Measurements from ENCODE around the gene ELP5. TPM values are rescaled to one million over a fixed set of nuclear protein-coding genes. Genes with fewer than 3 reads are reported as not detected.
A peak's percentile ranks its signal among the peaks of the same experiment; 100 is the strongest.

The ELP5 gene
- total RNA-seq, 1 donor from 2014 or later = 35.0 TPM

DNA sequence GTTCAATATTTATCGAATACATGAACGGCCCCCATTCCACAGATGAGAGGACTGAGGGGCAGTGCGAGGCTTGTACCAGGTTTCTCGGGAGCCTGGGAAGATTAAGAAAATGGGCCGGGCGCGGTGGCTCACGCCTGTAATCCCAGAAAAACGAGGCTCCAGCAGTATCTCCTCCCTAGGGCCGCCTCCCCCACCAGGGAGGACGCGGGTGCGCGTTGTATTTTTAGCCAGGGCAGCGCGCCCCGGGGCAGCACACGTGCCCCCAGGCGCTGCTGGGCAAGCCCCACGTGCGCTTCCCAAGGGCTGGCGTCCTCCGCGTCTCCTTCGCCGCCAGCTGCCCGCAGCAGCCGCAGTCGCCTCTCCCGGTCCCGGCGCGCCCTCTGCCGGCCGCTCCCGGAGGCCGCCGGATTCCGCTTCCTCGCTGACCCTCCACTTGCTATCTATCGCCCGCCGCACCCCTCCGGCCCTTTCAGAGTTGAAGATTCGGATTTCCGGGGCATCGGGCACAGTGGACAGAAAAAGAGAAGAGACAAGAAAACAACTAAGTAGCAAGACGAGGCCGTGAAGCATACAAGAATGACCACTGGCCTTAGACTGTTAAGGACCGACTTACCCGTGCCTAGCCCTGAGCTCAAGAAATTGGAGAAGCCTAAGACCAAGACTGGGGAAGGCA, 44.3 kb downstream of the ELP5 start:
- intact Hi-C loops (cut with DNase I) = no loop called here
- TF ChIP-seq CTCF (IDR thresholded peaks at IDR 0.05) = peak; percentile 92
- DNase-seq = peak; percentile 91
- no peaks in the 10 kb centered on the region for H3K36me3 ChIP-seq
- ATAC-seq = peak; percentile 95
- no peak overlapping the region for H3K4me3 ChIP-seq
- H3K27ac ChIP-seq = no peak overlapping the region
- H3K27me3 ChIP-seq = peaks cover 34% of the 10 kb centered on the region
- peaks cover 20% of the 10 kb centered on the region for H3K4me1 ChIP-seq
- no peaks in the 10 kb centered on the region for H3K9me3 ChIP-seq

DNA sequence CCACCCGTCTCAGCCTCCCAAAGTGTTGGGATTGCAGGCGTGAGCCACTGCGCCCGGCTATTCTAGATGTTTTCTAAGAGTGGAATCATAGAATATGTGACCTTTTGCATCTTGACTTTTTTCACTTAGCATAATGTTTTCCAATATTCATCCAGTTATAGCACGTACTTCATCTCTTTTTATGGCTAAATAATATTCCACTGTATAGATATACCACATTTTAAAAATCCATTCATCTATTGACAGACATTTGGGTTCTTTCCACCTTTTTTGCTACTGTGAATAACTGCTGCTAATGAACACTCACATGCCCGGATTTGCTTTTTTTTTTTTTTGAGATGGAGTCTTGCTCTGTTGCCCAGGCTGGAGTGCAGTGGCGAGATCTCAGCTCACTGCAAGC, 52.2 kb downstream of the ELP5 start:
- Histone ChIP-seq H3K4me3 (no peak overlapping the region), H3K4me1 (peaks cover 9% of the 10 kb centered on the region), H3K9me3 (no peaks in the 10 kb centered on the region), H3K27me3 (no peaks in the 10 kb centered on the region), H3K27ac (no peak overlapping the region), H3K36me3 (peaks cover under 1% of the 10 kb centered on the region)
- no peak for DNase-seq
- no peak for ATAC-seq
- intact Hi-C loops (cut with DNase I) = no loop called here
- no peak for TF ChIP-seq CTCF (IDR thresholded peaks at IDR 0.05)

DNA sequence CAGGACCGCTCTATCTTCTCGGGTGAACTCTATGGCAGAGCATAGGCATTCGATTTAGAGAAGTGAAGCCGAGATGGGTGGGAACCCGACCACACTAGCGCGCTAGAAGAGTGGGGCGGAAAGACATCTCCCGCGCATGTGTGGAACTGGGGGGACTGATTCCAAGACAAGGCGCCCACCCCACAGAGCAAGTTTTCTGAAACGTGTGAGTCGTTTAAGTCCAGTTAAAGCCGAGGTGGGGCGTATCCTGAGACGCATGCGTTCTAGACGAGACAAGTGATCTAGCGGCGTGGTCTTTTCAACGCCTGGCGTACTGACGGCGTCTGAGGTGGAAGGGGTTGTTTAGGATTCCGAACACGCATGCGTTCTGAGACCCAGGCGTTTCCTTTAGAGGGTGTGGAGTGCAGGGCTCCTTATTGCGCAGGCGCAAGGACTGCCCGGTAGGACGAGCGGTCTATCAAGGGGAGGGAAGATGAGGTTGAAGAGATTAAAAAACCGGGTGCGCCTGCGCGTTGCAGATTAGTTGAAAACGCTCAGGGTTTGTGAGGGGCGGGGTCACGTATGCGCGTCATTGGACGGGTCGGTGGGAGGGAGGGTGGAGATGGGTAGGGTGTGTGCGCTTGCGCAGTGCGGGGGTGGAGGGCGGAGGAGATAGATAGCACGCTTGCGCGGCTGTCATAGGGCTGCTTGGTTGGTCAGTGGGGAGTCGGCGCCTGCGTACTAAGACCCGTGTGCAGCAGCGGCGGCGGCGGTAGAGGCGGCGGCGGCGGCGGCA, 55.1 kb downstream of the ELP5 start, which contains the start of gene EIF5A:
TSS of gene EIF5A (plus strand) at position 718 of the 775 bp plus-strand sequence. CDS start 2,008 bp downstream, outside the sequence.
- ATAC-seq (peak; percentile 92), DNase-seq (peak; percentile 100)
- Histone ChIP-seq H3K36me3 (peaks cover 30% of the 10 kb centered on the region), H3K27me3 (no peaks in the 10 kb centered on the region), H3K4me3 (peak within 1 kb of the TSS; percentile 92), H3K27ac (peak within 1 kb of the TSS; percentile 93), H3K4me1 (peaks cover 22% of the 10 kb centered on the region), H3K9me3 (no peaks in the 10 kb centered on the region)
- no peak for TF ChIP-seq CTCF (IDR thresholded peaks at IDR 0.05)
- intact Hi-C loops (cut with DNase I) = no loop called here

- peak; percentile 60 for ATAC-seq
- intact Hi-C loops (cut with DNase I) = no loop called here
These were observed 55.9 kb downstream of the ELP5 start for GRCh38 chr17:7307686-7308624.

More at GRCh38 chr17:7307686-7308624, 55.9 kb downstream of the ELP5 start:
- Histone ChIP-seq H3K36me3 (peaks cover 38% of the 10 kb centered on the region), H3K27ac (peak overlapping the region; percentile 93), H3K4me1 (peaks cover 22% of the 10 kb centered on the region), H3K9me3 (no peaks in the 10 kb centered on the region), H3K4me3 (peak overlapping the region; percentile 92), H3K27me3 (no peaks in the 10 kb centered on the region)
- DNase-seq = peak; percentile 87
- TF ChIP-seq CTCF (IDR thresholded peaks at IDR 0.05) = no peak

Measured in upper lobe of right lung (tissue), 1 donor.